IMR-90 (cell line): Measurements from ENCODE around the gene DPCD. TPM values are rescaled to one million over a fixed set of nuclear protein-coding genes. Genes with fewer than 3 reads are reported as not detected.
"Not testable (repeated sequence)": the region's sequence is repeated elsewhere in the genome, so short reads cannot be mapped to it uniquely, and the experiment has no call there.

ENCODE experiments used
- ATAC-seq: fragments of 200-7000 bp; cut with Tn5 transposase; 2 replicates; pipeline ENCODE4 v1.9.1; 2020; ENCODE audit warnings: low read depth, mild to moderate bottlenecking, moderate library complexity
- BruUV-seq: library from RNA; stranded (reverse); fragments of 400-500 nt; replicated peaks from 2 replicates; lab custom pipeline; 2021; lab: Mats Ljungman, UMichigan
- CTCF ChIA-PET: fragments of 300-600 bp; formaldehyde crosslinking; extraction: SDS; loops from one replicate; lab custom pipeline; 2021; ENCODE audit warnings: antibody characterized with exemption; lab: Yijun Ruan, JAX
- POLR2A ChIA-PET: fragments of 300-600 bp; sonication (Branson Sonifier 250); formaldehyde crosslinking; loops from one replicate; lab custom pipeline; 2022; ENCODE audit warnings: antibody characterized with exemption; ENCODE audit not compliant: unreplicated experiment; lab: Charles Lee
- DNase-seq: peaks from one replicate; pipeline ENCODE4 v3.0.0; 2013
- H2AFZ ChIP-seq: replicated peaks from 2 replicates; pipeline ENCODE3; 2013; ENCODE audit warnings: low read length, mild to moderate bottlenecking; ENCODE audit not compliant: poor library complexity
- H2AK5ac ChIP-seq: 2 replicates; pipeline ENCODE4 v1.6.1; 2013; ENCODE audit warnings: low read depth, low read length, inconsistent platforms
- H2AK9ac ChIP-seq: replicated peaks from 2 replicates; pipeline ENCODE3; 2013; ENCODE audit warnings: mild to moderate bottlenecking, low read depth, low read length, moderate library complexity; ENCODE audit not compliant: poor library complexity
- H2BK120ac ChIP-seq: 2 replicates; pipeline ENCODE4 v1.6.1; 2013; ENCODE audit warnings: low read depth, low read length, inconsistent platforms
- H2BK15ac ChIP-seq: 3 replicates; pipeline ENCODE4 v1.6.1; 2013; ENCODE audit warnings: low read depth, low read length, inconsistent platforms
- H2BK20ac ChIP-seq: 2 replicates; pipeline ENCODE4 v1.6.1; 2013; ENCODE audit warnings: low read depth, mild to moderate bottlenecking, inconsistent platforms, low read length, moderate library complexity
- H2BK5ac ChIP-seq: 2 replicates; pipeline ENCODE4 v1.6.1; 2013; ENCODE audit warnings: mild to moderate bottlenecking, low read depth, low read length, inconsistent platforms; ENCODE audit not compliant: poor library complexity, severe bottlenecking
- H3K14ac ChIP-seq: replicated peaks from 2 replicates; pipeline ENCODE4 v1.6.1; 2013; ENCODE audit warnings: low read depth, low read length, inconsistent platforms
- H3K18ac ChIP-seq: 2 replicates; pipeline ENCODE4 v1.6.1; 2013; ENCODE audit warnings: low read depth, low read length, control low read depth
- H3K23ac ChIP-seq: 2 replicates; pipeline ENCODE4 v1.6.1; 2013; ENCODE audit warnings: low read depth, low read length, inconsistent platforms
- H3K27ac ChIP-seq: 2 replicates; pipeline ENCODE4 v1.5.1; 2013; ENCODE audit warnings: mild to moderate bottlenecking, control low read depth, low read length; ENCODE audit not compliant: insufficient read depth
- H3K27me3 ChIP-seq: 2 replicates; pipeline ENCODE4 v1.6.1; 2013; ENCODE audit warnings: low read length; ENCODE audit not compliant: control insufficient read depth, insufficient read depth
- H3K36me3 ChIP-seq: 2 replicates; pipeline ENCODE4 v1.6.1; 2013; ENCODE audit warnings: low read length, mixed read lengths; ENCODE audit not compliant: control insufficient read depth, insufficient read depth
- H3K4ac ChIP-seq: 2 replicates; pipeline ENCODE4 v1.6.1; 2013; ENCODE audit warnings: low read depth, low read length, inconsistent platforms
- H3K4me1 ChIP-seq: 2 replicates; pipeline ENCODE4 v1.6.1; 2013; ENCODE audit warnings: low read length, mixed read lengths; ENCODE audit not compliant: control insufficient read depth, insufficient read depth
- H3K4me2 ChIP-seq: 2 replicates; pipeline ENCODE4 v1.6.1; 2013; ENCODE audit warnings: low read depth, mild to moderate bottlenecking, control low read depth, low read length, moderate library complexity
- H3K4me3 ChIP-seq: 2 replicates; pipeline ENCODE4 v1.5.1; 2013; ENCODE audit warnings: low read depth, mild to moderate bottlenecking, control low read depth, low read length, moderate library complexity; ENCODE audit not compliant: insufficient read depth
- H3K56ac ChIP-seq: 2 replicates; pipeline ENCODE4 v1.6.1; 2013; ENCODE audit warnings: low read length, inconsistent platforms; ENCODE audit not compliant: insufficient read depth; ENCODE audit errors: extremely low read depth
- H3K79me1 ChIP-seq, 2 experiments: 2 replicates each; pipeline ENCODE4 v1.6.1; 2013; ENCODE audit warnings: low read length in 2 of 2, inconsistent platforms in 1 of 2, low read depth in 1 of 2
- H3K9ac ChIP-seq: 2 replicates; pipeline ENCODE4 v1.6.1; 2013; ENCODE audit warnings: low read depth, low read length, control low read depth
- H3K9me1 ChIP-seq: 2 replicates; pipeline ENCODE4 v1.6.1; 2013; ENCODE audit warnings: low read length, inconsistent platforms; ENCODE audit not compliant: insufficient read depth
- H3K9me3 ChIP-seq: 2 replicates; pipeline ENCODE4 v1.6.1; 2013; ENCODE audit warnings: low read length; ENCODE audit not compliant: control insufficient read depth, insufficient read depth
- H4K20me1 ChIP-seq: 2 replicates; pipeline ENCODE4 v1.6.1; 2013; ENCODE audit warnings: low read length, inconsistent platforms; ENCODE audit not compliant: insufficient read depth
- H4K5ac ChIP-seq: 2 replicates; pipeline ENCODE4 v1.6.1; 2013; ENCODE audit warnings: mild to moderate bottlenecking, low read depth, low read length, control low read depth
- H4K8ac ChIP-seq, 2 experiments: 2 replicates each; pipeline ENCODE4 v1.6.1; 2013; ENCODE audit warnings: low read depth in 2 of 2, low read length in 2 of 2, control low read depth in 1 of 2, inconsistent platforms in 1 of 2
- H4K91ac ChIP-seq: 2 replicates; pipeline ENCODE4 v1.6.1; 2013; ENCODE audit warnings: low read depth, low read length, inconsistent platforms; ENCODE audit not compliant: insufficient read depth
- CHD1 ChIP-seq: IDR thresholded peaks from 2 replicates; pipeline ENCODE4 v1.6.1; 2012; ENCODE audit warnings: low read depth, low read length, improper control_type of control experiment
- FOS ChIP-seq: fragments of 150-350 bp; IDR thresholded peaks from 2 replicates; pipeline ENCODE4 v1.6.1; 2016; ENCODE audit warnings: low read depth, low read length
- POLR2A ChIP-seq: IDR thresholded peaks from 2 replicates; pipeline ENCODE4 v1.6.1; 2012; ENCODE audit warnings: mild to moderate bottlenecking, low read depth, low read length
- RFX5 ChIP-seq: IDR thresholded peaks from 2 replicates; pipeline ENCODE4 v1.8.0; 2012; ENCODE audit warnings: low read depth, mild to moderate bottlenecking, low read length, moderate library complexity
- WGBS, 2 experiments: methylation state at CpG; one replicate each; pipeline versions ENCODE4 v1.1.5 to v1.1.7; 2013; ENCODE audit warnings: missing lambda C conversion rate in 2 of 2; ENCODE audit not compliant: insufficient read length in 1 of 2; ENCODE audit errors: extremely low coverage in 2 of 2; 5-methylcytosine and 5-hydroxymethylcytosine counted together
- dilution Hi-C: fragments of 300-500 bp; cut with HindIII; formaldehyde crosslinking; loops from one replicate; pipeline ENCODE4 v1.14.3; 2018; ENCODE audit warnings: low sequenced_read_pairs; ENCODE audit not compliant: unreplicated experiment
- in situ Hi-C: fragments of 300-500 bp; cut with MboI; formaldehyde crosslinking; loops from 3 replicates; pipeline ENCODE4 v1.14.3; 2019; ENCODE audit warnings: low sequenced_read_pairs, inconsistent platforms, mixed read lengths
- intact Hi-C: fragments of 100-400 bp; cut with micrococcal nuclease; formaldehyde crosslinking; loops from 2 replicates; pipeline ENCODE4 v1.10.0; 2022
- polyA plus RNA-seq, 3 experiments: library from polyadenylated mRNA; depleted of rRNA; stranded (reverse); fragments of >200 nt; gene quantifications; 2 replicates each; pipeline ENCODE4 v1.2.3, GENCODE V29; 2012; ENCODE audit warnings: low replicate concordance in 1 of 3
- total RNA-seq: library from RNA; depleted of rRNA; stranded (reverse); fragments of >200 nt; gene quantifications from 2 replicates; pipeline ENCODE4 v1.2.3, GENCODE V29; 2012

Gene DPCD
- total and polyA plus RNA-seq, 2 of the 4 experiments (the other 2 are of a cell fraction) = 59.1 to 73.7 TPM

DNA sequence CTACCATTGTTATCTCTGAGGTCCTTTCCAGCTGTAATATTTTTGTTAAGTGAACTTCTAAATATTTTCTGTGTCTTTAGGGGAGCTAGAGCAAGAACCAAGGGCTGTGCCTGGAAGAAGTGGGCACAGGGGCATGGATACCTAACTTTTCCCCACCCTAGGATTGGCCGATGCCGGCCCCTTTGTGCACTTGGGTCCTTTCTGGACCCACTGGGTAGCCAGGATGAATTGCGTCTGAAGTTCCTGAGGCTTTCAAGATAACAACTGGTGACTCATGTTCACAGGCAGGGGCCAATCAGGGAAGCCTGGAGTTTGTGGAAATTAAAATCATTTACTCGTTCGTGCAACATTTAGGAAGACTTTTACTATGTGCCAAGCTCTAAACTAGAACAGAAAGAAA lies 758 bp downstream of the DPCD start:
- peak overlapping the region; percentile 75 for H3K4me2 ChIP-seq
- H3K18ac ChIP-seq = no peak overlapping the region
- ATAC-seq (peak; percentile 50), DNase-seq (peak; percentile 65)
- peak overlapping the region; percentile 74 for H2AFZ ChIP-seq
- no peaks in the 10 kb centered on the region for H3K27me3 ChIP-seq
- ChIA-PET CTCF (interaction anchor here (1.2 kb wide), 1 partner anchor 14 kb away, joined by 7 read pairs; no protein-coding TSS in a partner anchor), POLR2A (no interaction called here)
- H3K4me3 ChIP-seq = peak overlapping the region; percentile 81; the same call in 1 of the 2 replicates
- H3K79me1 ChIP-seq = peaks cover 24 to 41% of the 10 kb centered on the region in 2 experiments
- no peaks in the 10 kb centered on the region for H3K9me3 ChIP-seq
- in situ Hi-C loops (no loop called here), intact Hi-C loops (no loop called here), dilution Hi-C loops (no loop called here)
- H4K20me1 ChIP-seq = no peaks in the 10 kb centered on the region
- H2AK5ac ChIP-seq = no peak overlapping the region
- no peak overlapping the region for H4K5ac ChIP-seq
- no peak overlapping the region for H3K23ac ChIP-seq
- H3K27ac ChIP-seq = no peak overlapping the region
- WGBS, 2 experiments = 20% methylated on average over 1 of the region's 5 CpGs; no CpG with 5 or more reads in 1 of the 2 experiments
- peaks cover 6% of the 10 kb centered on the region for H3K4me1 ChIP-seq
- no peak overlapping the region for H2BK20ac ChIP-seq
- no peak overlapping the region for H2BK15ac ChIP-seq
- H3K14ac ChIP-seq = no peak overlapping the region
- H3K56ac ChIP-seq = no peak overlapping the region
- no peak overlapping the region for H4K8ac ChIP-seq
- TF ChIP-seq RFX5 = peak; percentile 93
- TF ChIP-seq CHD1 = no peak
- TF ChIP-seq POLR2A = 0 out of 2 replicates have a peak, but pooled peaks have one; percentile 23
- TF ChIP-seq FOS = peak; percentile 65; the same call in 1 of the 2 replicates
- H4K91ac ChIP-seq = no peak overlapping the region
- peak overlapping the region; percentile 29; the same call in 1 of the 2 replicates for H3K9ac ChIP-seq
- H2BK5ac ChIP-seq = no peak overlapping the region
- H3K4ac ChIP-seq = no peak overlapping the region
- H3K9me1 ChIP-seq = peaks cover 11% of the 10 kb centered on the region
- H2BK120ac ChIP-seq = no peak overlapping the region
- BruUV-seq = no TSS peak
- peaks cover 9% of the 10 kb centered on the region; the same call in 1 of the 2 replicates for H3K36me3 ChIP-seq
- no peak overlapping the region for H2AK9ac ChIP-seq

DNA sequence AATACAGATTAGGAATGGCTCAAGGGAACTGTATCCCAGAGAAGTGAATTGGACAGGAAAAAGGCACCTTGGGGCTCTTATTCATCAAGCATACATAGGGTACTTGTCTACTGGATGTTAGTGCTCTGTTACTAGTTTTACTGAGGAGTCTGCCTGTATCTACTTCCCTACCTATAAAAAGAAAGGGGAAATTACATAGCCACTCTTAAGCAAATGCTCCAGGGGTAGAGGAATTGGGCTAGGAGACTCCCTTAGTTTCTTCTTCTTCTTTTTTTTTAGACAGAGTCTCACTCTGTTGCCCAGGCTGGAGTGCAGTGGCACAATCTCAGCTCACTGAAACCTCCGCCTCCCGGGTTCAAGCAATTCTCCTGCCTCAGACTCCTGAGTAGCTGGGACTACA lies 5.2 kb downstream of the DPCD start:
- H4K5ac ChIP-seq, H4K91ac ChIP-seq, CTCF ChIA-PET, H3K56ac ChIP-seq, H4K8ac ChIP-seq, H3K4me3 ChIP-seq, H3K27ac ChIP-seq, H3K4ac ChIP-seq, H3K18ac ChIP-seq, POLR2A ChIA-PET, H3K27me3 ChIP-seq, BruUV-seq, H3K23ac ChIP-seq, H3K4me1 ChIP-seq, H2AK9ac ChIP-seq, H3K9me1 ChIP-seq, H2BK5ac ChIP-seq, in situ Hi-C loops, H3K9ac ChIP-seq, dilution Hi-C loops, H3K4me2 ChIP-seq, intact Hi-C loops, H3K14ac ChIP-seq, H3K9me3 ChIP-seq, H2AK5ac ChIP-seq, DNase-seq, H2BK20ac ChIP-seq, H2AFZ ChIP-seq, ATAC-seq, H2BK15ac ChIP-seq, H2BK120ac ChIP-seq, H3K36me3 ChIP-seq, H4K20me1 ChIP-seq: not testable (repeated sequence)
- peaks cover 3 to 15% of the 10 kb centered on the region in 2 experiments; a peak in 2 of 4 replicates for H3K79me1 ChIP-seq
- no CpG with 5 or more reads among the region's 2 CpGs for WGBS, 2 experiments
